Uterus (tissue), 4 donors: Measurements from ENCODE around the gene TMEM74B. TPM values are rescaled to one million over a fixed set of nuclear protein-coding genes. Genes with fewer than 3 reads are reported as not detected.
"Not testable (repeated sequence)": the region's sequence is repeated elsewhere in the genome, so short reads cannot be mapped to it uniquely, and the experiment has no call there.

Source experiments
- DNase-seq, 2 donors: peaks; one replicate each; pipeline ENCODE4 v3.0.0-alpha.2; 2019 to 2020
- H3K27ac ChIP-seq, 2 donors: fragments of 200-600 bp; sonication (generic); 1 replicate in 1 of 2; 2 replicates in 1 of 2; pipeline ENCODE4 v1.5.1; 2016 to 2018
- H3K27me3 ChIP-seq, 2 donors: fragments of 200-600 bp; sonication (generic); one replicate each; pipeline ENCODE4 v1.5.1; 2018 to 2019; ENCODE audit warnings: control low read depth in 1 of 2
- H3K36me3 ChIP-seq, 2 donors: fragments of 200-600 bp; sonication (generic); one replicate each; pipeline ENCODE4 v1.5.1; 2019; ENCODE audit warnings: control low read depth in 1 of 2
- H3K4me1 ChIP-seq, 2 donors: fragments of 200-600 bp; sonication (generic); one replicate each; pipeline ENCODE4 v1.5.1; 2018 to 2019; ENCODE audit warnings: control low read depth in 1 of 2
- H3K4me3 ChIP-seq, 2 donors: fragments of 200-600 bp; sonication (generic); 1 replicate in 1 of 2; 2 replicates in 1 of 2; pipeline ENCODE4 v1.5.1; 2018 to 2019; ENCODE audit warnings: mild to moderate bottlenecking in 1 of 2
- H3K9me3 ChIP-seq, 2 donors: fragments of 200-600 bp; sonication (generic); one replicate each; pipeline ENCODE4 v1.5.1; 2019; ENCODE audit warnings: control low read depth in 1 of 2
- POLR2A ChIP-seq, 2 donors: fragments of 450-650 bp; IDR thresholded peaks; one replicate each; pipeline ENCODE4 v1.6.1; 2016; ENCODE audit warnings: antibody characterized with exemption in 2 of 2, mild to moderate bottlenecking in 1 of 2, moderate library complexity in 1 of 2
- intact Hi-C: fragments of 100-400 bp; cut with DNase I; formaldehyde crosslinking; loops from one replicate; pipeline ENCODE4 v1.15.1; 2023; ENCODE audit warnings: low total_unique reads
- total RNA-seq, 4 donors: library from RNA; depleted of rRNA in 3 of 4; stranded (reverse); fragments of >200 nt in 3 of 4; gene quantifications; one replicate each; pipeline versions ENCODE4 v1.1.0 to v1.2.4, GENCODE V29; 2014 to 2023
- TF ChIP-seq, protein P1 (sequence below), 4 experiments: fragments of 200-600 bp in 2 of 4; fragments of 450-650 bp in 2 of 4; sonication (generic) in 2 of 4; IDR thresholded peaks; one replicate each; pipeline ENCODE4 v1.5.1; 2016 to 2019; ENCODE audit warnings: antibody characterized with exemption in 4 of 4, mild to moderate bottlenecking in 2 of 4, moderate library complexity in 1 of 4
- donor health status: DM: yes; HTN: yes; CAD: no.

TMEM74B gene
- total RNA-seq, 4 donors from 2014 or later: 0.49 to 2.0 (median 1.9) TPM; not detected in 1

DNA sequence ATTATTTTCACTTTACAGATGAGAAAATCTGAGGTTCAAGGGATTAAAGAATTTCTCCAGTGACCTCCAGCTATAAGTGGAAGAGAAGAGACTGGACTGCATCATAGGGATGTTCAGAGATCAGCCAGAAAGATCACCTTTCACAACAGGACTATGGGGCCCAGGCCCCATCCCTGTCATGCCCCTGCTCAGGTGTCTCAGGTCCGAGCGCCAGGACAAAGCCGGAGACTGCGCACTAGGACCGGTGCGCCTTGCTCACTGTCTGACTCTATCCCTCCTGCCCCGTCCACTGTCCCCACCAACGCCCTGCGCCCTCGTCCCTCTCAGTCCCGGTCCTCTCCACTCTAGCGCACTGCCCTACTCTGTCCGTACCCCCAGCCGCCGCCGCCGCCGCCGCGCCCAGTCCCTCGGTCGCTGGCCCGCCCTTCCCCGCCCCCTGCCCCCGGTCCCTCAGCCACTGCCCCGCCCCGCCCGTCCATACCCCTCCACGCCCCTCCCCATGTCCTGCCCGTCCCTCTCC, 40.5 kb upstream of the TMEM74B start:
- no peak for TF ChIP-seq POLR2A (IDR thresholded peaks at IDR 0.05)
- TF ChIP-seq, protein P1, sequence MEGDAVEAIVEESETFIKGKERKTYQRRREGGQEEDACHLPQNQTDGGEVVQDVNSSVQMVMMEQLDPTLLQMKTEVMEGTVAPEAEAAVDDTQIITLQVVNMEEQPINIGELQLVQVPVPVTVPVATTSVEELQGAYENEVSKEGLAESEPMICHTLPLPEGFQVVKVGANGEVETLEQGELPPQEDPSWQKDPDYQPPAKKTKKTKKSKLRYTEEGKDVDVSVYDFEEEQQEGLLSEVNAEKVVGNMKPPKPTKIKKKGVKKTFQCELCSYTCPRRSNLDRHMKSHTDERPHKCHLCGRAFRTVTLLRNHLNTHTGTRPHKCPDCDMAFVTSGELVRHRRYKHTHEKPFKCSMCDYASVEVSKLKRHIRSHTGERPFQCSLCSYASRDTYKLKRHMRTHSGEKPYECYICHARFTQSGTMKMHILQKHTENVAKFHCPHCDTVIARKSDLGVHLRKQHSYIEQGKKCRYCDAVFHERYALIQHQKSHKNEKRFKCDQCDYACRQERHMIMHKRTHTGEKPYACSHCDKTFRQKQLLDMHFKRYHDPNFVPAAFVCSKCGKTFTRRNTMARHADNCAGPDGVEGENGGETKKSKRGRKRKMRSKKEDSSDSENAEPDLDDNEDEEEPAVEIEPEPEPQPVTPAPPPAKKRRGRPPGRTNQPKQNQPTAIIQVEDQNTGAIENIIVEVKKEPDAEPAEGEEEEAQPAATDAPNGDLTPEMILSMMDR (IDR thresholded peaks at IDR 0.05): no peak
- intact Hi-C loops: no loop called here
- Histone ChIP-seq H3K27ac (peak overlapping the region in 1 of 2 donors; percentile 56), H3K4me1 (peaks cover 0 to 14% of the 10 kb centered on the region in 2 donors), H3K4me3 (peak overlapping the region; percentile 28 to 37), H3K27me3 (peaks cover 0 to 34% of the 10 kb centered on the region in 2 donors), H3K9me3 (no peaks in the 10 kb centered on the region), H3K36me3 (no peaks in the 10 kb centered on the region)
- no peak for DNase-seq

DNA sequence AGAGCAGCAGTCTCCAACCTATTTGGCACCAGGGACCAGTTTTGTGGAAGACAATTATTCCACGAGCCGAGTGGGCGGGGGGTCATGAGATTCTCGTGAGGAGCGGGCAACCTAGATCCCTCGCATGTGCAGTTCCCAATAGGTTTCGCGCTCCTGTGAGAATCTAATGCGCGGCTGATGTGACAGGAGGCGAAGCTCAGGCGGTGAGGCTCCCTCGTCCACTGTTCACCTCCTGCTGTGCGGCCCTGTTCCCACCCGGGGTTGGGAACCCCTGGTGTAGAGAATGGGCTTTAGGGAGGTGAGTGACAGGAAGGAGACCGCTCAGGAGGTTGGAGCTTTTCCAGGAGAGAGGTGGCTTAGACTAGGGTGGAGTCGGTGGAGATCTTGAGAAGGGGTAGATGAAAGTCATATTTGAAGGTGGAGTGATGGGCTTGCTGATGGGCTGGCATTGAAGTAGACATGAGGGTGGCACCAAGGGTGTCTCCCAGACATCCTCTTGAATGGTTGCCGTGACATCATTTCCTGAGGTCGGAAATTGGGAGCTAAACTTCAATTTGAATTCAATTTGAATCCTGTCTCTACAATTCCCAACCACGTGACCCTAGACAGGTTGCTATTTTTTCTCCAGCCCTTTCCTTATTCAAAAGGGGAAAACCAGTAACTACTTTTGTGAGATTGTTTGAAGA, 39.6 kb upstream of the TMEM74B start:
- Histone ChIP-seq H3K4me3 (no peak overlapping the region), H3K36me3 (no peaks in the 10 kb centered on the region), H3K27ac (no peak overlapping the region), H3K9me3 (no peaks in the 10 kb centered on the region), H3K4me1 (peaks cover 0 to 14% of the 10 kb centered on the region in 2 donors), H3K27me3 (peaks cover 0 to 26% of the 10 kb centered on the region in 2 donors)
- intact Hi-C loops: no loop called here
- no peak for DNase-seq
- TF ChIP-seq POLR2A (IDR thresholded peaks at IDR 0.05): no peak
- TF ChIP-seq, protein P1 (IDR thresholded peaks at IDR 0.05): no peak

DNA sequence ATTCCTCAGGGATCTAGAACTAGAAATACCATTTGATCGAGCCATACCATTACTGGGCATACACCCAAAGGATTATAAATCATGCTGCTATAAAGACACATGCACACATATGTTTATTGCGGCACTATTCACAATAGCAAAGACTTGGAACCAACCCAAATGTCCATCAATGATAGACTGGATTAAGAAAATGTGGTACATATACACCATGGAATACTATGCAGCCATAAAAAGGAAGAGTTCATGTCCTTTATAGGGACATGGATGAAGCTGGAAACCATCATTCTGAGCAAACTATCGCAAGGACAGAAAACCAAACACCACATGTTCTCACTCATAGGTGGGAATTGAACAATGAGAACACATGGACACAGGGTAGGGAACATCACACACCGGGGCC, 38.0 kb upstream of the TMEM74B start:
- H3K27ac ChIP-seq, H3K4me3 ChIP-seq, intact Hi-C loops, DNase-seq, H3K36me3 ChIP-seq, H3K9me3 ChIP-seq: not testable (repeated sequence)
- H3K4me1 ChIP-seq: peaks cover 0 to 14% of the 10 kb centered on the region in 2 donors
- H3K27me3 ChIP-seq: peaks cover 0 to 10% of the 10 kb centered on the region in 2 donors

DNA sequence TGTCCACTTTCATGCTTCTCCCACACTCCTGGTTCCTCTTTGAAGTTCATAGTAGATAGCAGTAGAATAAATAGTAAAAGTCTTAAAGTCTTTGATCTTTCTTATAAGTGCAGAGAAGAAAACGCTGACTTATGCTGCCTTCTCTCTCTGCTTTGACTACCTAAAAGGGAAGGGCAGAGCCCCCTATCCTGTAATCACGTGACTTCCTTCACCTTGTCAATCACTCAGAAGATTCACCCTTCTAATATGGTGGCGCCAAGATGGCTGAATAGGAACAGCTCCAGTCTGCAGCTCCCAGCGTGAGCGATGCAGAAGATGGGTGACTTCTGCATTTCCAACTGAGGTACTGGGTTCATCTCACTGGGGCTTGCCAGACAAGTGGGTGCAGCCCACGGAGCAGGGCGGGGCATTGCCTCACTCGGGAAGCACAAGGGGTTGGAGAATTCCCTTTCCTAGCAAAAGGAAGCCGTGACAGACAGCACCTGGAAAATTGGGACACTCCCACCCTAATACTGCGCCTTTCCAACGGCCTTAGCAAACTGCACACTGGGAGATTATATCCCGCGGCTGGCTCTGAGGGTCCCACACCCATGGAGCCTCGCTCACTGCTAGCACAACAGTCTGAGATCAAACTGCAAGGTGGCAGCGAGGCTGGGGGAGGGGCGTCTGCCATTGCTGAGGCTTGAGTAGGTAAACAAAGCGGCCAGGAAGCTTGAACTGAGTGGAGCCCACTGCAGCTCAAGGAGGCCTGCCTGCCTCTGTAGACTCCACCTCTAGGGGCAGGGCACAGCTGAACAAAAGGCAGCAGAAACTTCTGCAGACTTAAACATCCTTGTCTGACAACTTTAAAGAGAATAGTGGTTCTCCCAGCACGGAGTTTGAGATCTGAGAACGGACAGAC, 32.0 kb upstream of the TMEM74B start:
- H3K27me3 ChIP-seq, H3K4me3 ChIP-seq, H3K4me1 ChIP-seq, H3K9me3 ChIP-seq, DNase-seq, H3K36me3 ChIP-seq, H3K27ac ChIP-seq, intact Hi-C loops: not testable (repeated sequence)

DNA sequence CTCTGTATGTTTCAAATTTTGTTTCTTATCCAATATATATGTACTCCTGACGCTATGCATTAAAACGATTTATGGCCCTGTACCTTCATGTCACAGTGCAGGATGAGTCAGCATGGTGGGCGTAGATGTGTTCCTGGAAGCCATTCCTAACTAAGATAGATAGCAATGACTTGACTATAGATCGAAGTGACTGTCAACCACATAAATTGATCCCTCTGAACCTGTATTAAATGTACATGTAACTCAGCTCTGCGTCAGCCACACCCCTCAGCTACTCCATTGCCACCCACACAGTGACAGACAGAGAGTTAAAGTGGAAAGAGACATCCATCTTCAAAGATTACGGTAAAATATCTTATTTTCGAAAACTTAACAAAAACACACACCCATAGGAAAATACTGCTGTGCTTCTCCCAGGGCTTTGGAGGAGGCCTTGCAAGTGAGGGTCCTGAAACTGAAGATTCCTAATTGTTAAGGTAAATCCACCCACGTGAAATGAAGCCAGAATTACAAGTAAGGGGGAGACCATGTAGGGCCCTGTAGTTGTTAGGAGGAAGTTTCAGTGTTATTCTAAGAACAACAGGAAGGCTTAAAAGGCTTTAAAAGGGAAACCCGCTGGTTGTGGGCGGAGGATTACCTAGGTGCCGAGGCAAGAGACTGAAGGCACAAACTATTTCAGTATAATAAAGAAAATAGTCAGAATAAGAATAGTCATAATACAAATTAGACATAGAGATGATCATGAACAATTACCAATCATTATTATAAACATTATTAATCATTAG, 30.8 kb upstream of the TMEM74B start:
- Histone ChIP-seq H3K27me3 (peaks cover 0 to 5% of the 10 kb centered on the region in 2 donors), H3K4me3 (no peak overlapping the region), H3K27ac (no peak overlapping the region), H3K4me1 (no peaks in the 10 kb centered on the region), H3K9me3 (no peaks in the 10 kb centered on the region), H3K36me3 (no peaks in the 10 kb centered on the region)
- TF ChIP-seq, protein P1 (IDR thresholded peaks at IDR 0.05): no peak
- no peak for TF ChIP-seq POLR2A (IDR thresholded peaks at IDR 0.05)
- intact Hi-C loops: no loop called here
- no peak for DNase-seq
